Dendritic cell treated with granulocyte-macrophage colony-stimulating factor and Interleukin-4, amounts not matched to agents 40 ng/mL and 50 ng/mL, for 4 days (primary cell): Measurements from ENCODE around the gene PIGV.
A peak's percentile ranks its signal among the peaks of the same experiment; 100 is the strongest.
"Not testable (repeated sequence)": the region's sequence is repeated elsewhere in the genome, so short reads cannot be mapped to it uniquely, and the experiment has no call there.

Experiments
- H3K27ac Mint-ChIP-seq: one replicate; pipeline ENCODE4 v1.8.0; 2022; ENCODE audit warnings: mild to moderate bottlenecking, mixed read lengths
- H3K27me3 Mint-ChIP-seq: one replicate; pipeline ENCODE4 v1.8.0; 2022; ENCODE audit warnings: mild to moderate bottlenecking, mixed read lengths
- H3K36me3 Mint-ChIP-seq: one replicate; pipeline ENCODE4 v1.8.0; 2022; ENCODE audit warnings: low read depth, mixed read lengths
- H3K4me1 Mint-ChIP-seq: one replicate; pipeline ENCODE4 v1.8.0; 2022; ENCODE audit warnings: low read depth, mixed read lengths
- H3K4me3 Mint-ChIP-seq: one replicate; pipeline ENCODE4 v1.8.0; 2022; ENCODE audit warnings: mild to moderate bottlenecking, moderate library complexity, mixed read lengths
- H3K9me3 Mint-ChIP-seq: one replicate; pipeline ENCODE4 v1.8.0; 2022; ENCODE audit warnings: mixed read lengths
- intact Hi-C: fragments of 100-400 bp; cut with micrococcal nuclease; formaldehyde crosslinking; loops from one replicate; pipeline ENCODE4 v1.15.0; 2022

The PIGV gene

GRCh38 chr1:26790551-26790953 is 2.8 kb downstream of the PIGV start:
- Mint-ChIP-seq H3K4me3 (no peak overlapping the region), H3K27me3 (no peaks in the 10 kb centered on the region), H3K4me1 (peaks cover 62% of the 10 kb centered on the region), H3K9me3 (no peaks in the 10 kb centered on the region), H3K27ac (no peak overlapping the region), H3K36me3 (peaks cover 41% of the 10 kb centered on the region)
- intact Hi-C loops, result no loop called here

- intact Hi-C loops, result no loop called here
- Mint-ChIP-seq H3K27me3 (no peaks in the 10 kb centered on the region), H3K36me3 (peaks cover 45% of the 10 kb centered on the region), H3K4me1 (peaks cover 56% of the 10 kb centered on the region), H3K27ac (no peak overlapping the region), H3K9me3 (no peaks in the 10 kb centered on the region), H3K4me3 (no peak overlapping the region)
These were observed 3.4 kb downstream of the PIGV start for GRCh38 chr1:26791148-26791547.

GRCh38 chr1:26791626-26792025 is 3.9 kb downstream of the PIGV start:
- Mint-ChIP-seq H3K9me3 (no peaks in the 10 kb centered on the region), H3K4me3 (no peak overlapping the region), H3K36me3 (peaks cover 50% of the 10 kb centered on the region), H3K27me3 (no peaks in the 10 kb centered on the region), H3K4me1 (peaks cover 51% of the 10 kb centered on the region), H3K27ac (no peak overlapping the region)
- intact Hi-C loops, result no loop called here

GRCh38 chr1:26792924-26793323 is 5.2 kb downstream of the PIGV start:
- intact Hi-C loops, result no loop called here
- H3K4me1 Mint-ChIP-seq, result peaks cover 41% of the 10 kb centered on the region
- no peak overlapping the region for H3K27ac Mint-ChIP-seq
- H3K27me3 Mint-ChIP-seq, result no peaks in the 10 kb centered on the region
- no peaks in the 10 kb centered on the region for H3K9me3 Mint-ChIP-seq
- peaks cover 46% of the 10 kb centered on the region for H3K36me3 Mint-ChIP-seq
- H3K4me3 Mint-ChIP-seq, result no peak overlapping the region

- Mint-ChIP-seq H3K27ac (no peak overlapping the region), H3K27me3 (no peaks in the 10 kb centered on the region), H3K4me3 (no peak overlapping the region), H3K4me1 (peaks cover 33% of the 10 kb centered on the region), H3K9me3 (no peaks in the 10 kb centered on the region), H3K36me3 (peaks cover 42% of the 10 kb centered on the region)
- intact Hi-C loops, result no loop called here
These were observed 6.6 kb downstream of the PIGV start for GRCh38 chr1:26794391-26794790.

- Mint-ChIP-seq H3K4me3 (no peak overlapping the region), H3K4me1 (peaks cover 17% of the 10 kb centered on the region), H3K9me3 (no peaks in the 10 kb centered on the region), H3K27ac (no peak overlapping the region), H3K36me3 (peaks cover 38% of the 10 kb centered on the region), H3K27me3 (no peaks in the 10 kb centered on the region)
- intact Hi-C loops, result no loop called here
These were observed 9.9 kb downstream of the PIGV start for GRCh38 chr1:26797627-26798026.

- H3K27ac Mint-ChIP-seq, result no peak overlapping the region
- intact Hi-C loops, result no loop called here
- H3K4me3 Mint-ChIP-seq, result no peak overlapping the region
- peaks cover 9% of the 10 kb centered on the region for H3K4me1 Mint-ChIP-seq
- peaks cover 21% of the 10 kb centered on the region for H3K36me3 Mint-ChIP-seq
- no peaks in the 10 kb centered on the region for H3K27me3 Mint-ChIP-seq
- H3K9me3 Mint-ChIP-seq, result no peaks in the 10 kb centered on the region
These were observed 11.9 kb downstream of the PIGV start for GRCh38 chr1:26799479-26800142.

- H3K9me3 Mint-ChIP-seq, intact Hi-C loops, H3K27me3 Mint-ChIP-seq, H3K4me3 Mint-ChIP-seq, H3K27ac Mint-ChIP-seq, H3K36me3 Mint-ChIP-seq: not testable (repeated sequence)
- H3K4me1 Mint-ChIP-seq, result peaks cover 18% of the 10 kb centered on the region
These were observed 16.2 kb downstream of the PIGV start for GRCh38 chr1:26803932-26804331.

- not testable (repeated sequence) for H3K4me3 Mint-ChIP-seq
These were observed 22.4 kb downstream of the PIGV start for GRCh38 chr1:26810105-26810504.

GRCh38 chr1:26811057-26811456 is 23.3 kb downstream of the PIGV start:
- Mint-ChIP-seq H3K36me3 (no peaks in the 10 kb centered on the region), H3K9me3 (no peaks in the 10 kb centered on the region), H3K27ac (peak overlapping the region; percentile 78), H3K4me1 (peaks cover 28% of the 10 kb centered on the region), H3K4me3 (no peak overlapping the region), H3K27me3 (no peaks in the 10 kb centered on the region)
- intact Hi-C loops, result loop anchor here (5.0 kb wide), 1 partner anchor 66 kb away; no protein-coding TSS in a partner anchor

More at GRCh38 chr1:26810105-26810504, 22.4 kb downstream of the PIGV start:
- not testable (repeated sequence) for H3K27me3 Mint-ChIP-seq, H3K36me3 Mint-ChIP-seq, H3K9me3 Mint-ChIP-seq
- H3K4me1 Mint-ChIP-seq, result peaks cover 31% of the 10 kb centered on the region
- intact Hi-C loops, result loop anchor here (5.0 kb wide), 1 partner anchor 67 kb away; no protein-coding TSS in a partner anchor
- peak overlapping the region; percentile 78 for H3K27ac Mint-ChIP-seq

GRCh38 chr1:26811708-26812107 is 24.0 kb downstream of the PIGV start:
- H3K36me3 Mint-ChIP-seq, result no peaks in the 10 kb centered on the region
- intact Hi-C loops, result loop anchor here (5.0 kb wide), 1 partner anchor 66 kb away; no protein-coding TSS in a partner anchor
- H3K4me3 Mint-ChIP-seq, result no peak overlapping the region
- H3K9me3 Mint-ChIP-seq, result no peaks in the 10 kb centered on the region
- H3K4me1 Mint-ChIP-seq, result peaks cover 33% of the 10 kb centered on the region
- peak overlapping the region; percentile 78 for H3K27ac Mint-ChIP-seq
- no peaks in the 10 kb centered on the region for H3K27me3 Mint-ChIP-seq

GRCh38 chr1:26814377-26814776 is 26.6 kb downstream of the PIGV start:
- H3K4me1 Mint-ChIP-seq, result peaks cover 33% of the 10 kb centered on the region
- H3K36me3 Mint-ChIP-seq, result no peaks in the 10 kb centered on the region
- peaks cover 2% of the 10 kb centered on the region for H3K27me3 Mint-ChIP-seq
- H3K4me3 Mint-ChIP-seq, result no peak overlapping the region
- intact Hi-C loops, result loop anchor here (5.0 kb wide), 1 partner anchor 63 kb away; no protein-coding TSS in a partner anchor
- H3K9me3 Mint-ChIP-seq, result no peaks in the 10 kb centered on the region
- peak overlapping the region; percentile 12 for H3K27ac Mint-ChIP-seq

- Mint-ChIP-seq H3K9me3 (no peaks in the 10 kb centered on the region), H3K4me3 (no peak overlapping the region), H3K27ac (no peak overlapping the region), H3K27me3 (peaks cover 2% of the 10 kb centered on the region), H3K4me1 (peaks cover 34% of the 10 kb centered on the region), H3K36me3 (no peaks in the 10 kb centered on the region)
- intact Hi-C loops, result loop anchor here (5.0 kb wide), 1 partner anchor 62 kb away; no protein-coding TSS in a partner anchor
These were observed 27.1 kb downstream of the PIGV start for GRCh38 chr1:26814893-26815292.

- no peaks in the 10 kb centered on the region for H3K9me3 Mint-ChIP-seq
- no peaks in the 10 kb centered on the region for H3K36me3 Mint-ChIP-seq
- H3K4me1 Mint-ChIP-seq, result peaks cover 36% of the 10 kb centered on the region
- H3K27me3 Mint-ChIP-seq, result peaks cover 2% of the 10 kb centered on the region
- peak overlapping the region; percentile 67 for H3K4me3 Mint-ChIP-seq
- intact Hi-C loops, result no loop called here
- peak overlapping the region; percentile 83 for H3K27ac Mint-ChIP-seq
These were observed 33.1 kb downstream of the PIGV start for GRCh38 chr1:26820784-26821269.
